HG02610 (cell line): ENCODE data around the gene RHOV.

Experiments used
- ATAC-seq: cut with Tn5 transposase; IDR thresholded peaks from one replicate; pipeline ENCODE4 v1.9.1; 2021; ENCODE audit warnings: mild to moderate bottlenecking, moderate library complexity; ENCODE audit not compliant: unreplicated experiment

The RHOV gene

GRCh38 chr15:40873694-40874561 lies at the start of gene RHOV:
Gene RHOV, minus strand, starts transcription at chr15:40874234. Its CDS starts 95 bp downstream, at chr15:40874139.
- peak; percentile 56 for ATAC-seq

GRCh38 chr15:40923551-40923950 lies 49.5 kb upstream of the RHOV start:
- no peak for ATAC-seq

- no peak for ATAC-seq
Observed at GRCh38 chr15:40922608-40923005, 48.6 kb upstream of the RHOV start.

GRCh38 chr15:40921949-40922607 lies 48.0 kb upstream of the RHOV start:
- no peak for ATAC-seq

- ATAC-seq = no peak
Observed at GRCh38 chr15:40918799-40919392, 44.9 kb upstream of the RHOV start.

- ATAC-seq = no peak
Observed at GRCh38 chr15:40918146-40918798, 44.2 kb upstream of the RHOV start.

GRCh38 chr15:40917585-40917984 lies 43.6 kb upstream of the RHOV start:
- ATAC-seq = no peak

- no peak for ATAC-seq
Observed at GRCh38 chr15:40915679-40916078, 41.6 kb upstream of the RHOV start.

- ATAC-seq = no peak
Observed at GRCh38 chr15:40915116-40915661, 41.2 kb upstream of the RHOV start.

- no peak for ATAC-seq
Observed at GRCh38 chr15:40914486-40914885, 40.5 kb upstream of the RHOV start.

GRCh38 chr15:40914013-40914412 lies 40.0 kb upstream of the RHOV start:
- ATAC-seq = no peak

GRCh38 chr15:40912478-40912877 lies 38.4 kb upstream of the RHOV start:
- ATAC-seq = no peak

GRCh38 chr15:40911693-40912092 lies 37.7 kb upstream of the RHOV start:
- no peak for ATAC-seq

GRCh38 chr15:40911141-40911540 lies 37.1 kb upstream of the RHOV start:
- no peak for ATAC-seq

- ATAC-seq = no peak
Observed at GRCh38 chr15:40909662-40910630, 35.9 kb upstream of the RHOV start.

- ATAC-seq = no peak
Observed at GRCh38 chr15:40908095-40908494, 34.1 kb upstream of the RHOV start.

- ATAC-seq = no peak
Observed at GRCh38 chr15:40906991-40907802, 33.2 kb upstream of the RHOV start.

GRCh38 chr15:40906091-40906990 lies 32.3 kb upstream of the RHOV start:
- ATAC-seq = peak; percentile 65
